ENCODE measurements around the gene ADAMTSL5.
A peak's percentile ranks its signal among the peaks of the same experiment; 100 is the strongest.

The ADAMTSL5 gene

DNA sequence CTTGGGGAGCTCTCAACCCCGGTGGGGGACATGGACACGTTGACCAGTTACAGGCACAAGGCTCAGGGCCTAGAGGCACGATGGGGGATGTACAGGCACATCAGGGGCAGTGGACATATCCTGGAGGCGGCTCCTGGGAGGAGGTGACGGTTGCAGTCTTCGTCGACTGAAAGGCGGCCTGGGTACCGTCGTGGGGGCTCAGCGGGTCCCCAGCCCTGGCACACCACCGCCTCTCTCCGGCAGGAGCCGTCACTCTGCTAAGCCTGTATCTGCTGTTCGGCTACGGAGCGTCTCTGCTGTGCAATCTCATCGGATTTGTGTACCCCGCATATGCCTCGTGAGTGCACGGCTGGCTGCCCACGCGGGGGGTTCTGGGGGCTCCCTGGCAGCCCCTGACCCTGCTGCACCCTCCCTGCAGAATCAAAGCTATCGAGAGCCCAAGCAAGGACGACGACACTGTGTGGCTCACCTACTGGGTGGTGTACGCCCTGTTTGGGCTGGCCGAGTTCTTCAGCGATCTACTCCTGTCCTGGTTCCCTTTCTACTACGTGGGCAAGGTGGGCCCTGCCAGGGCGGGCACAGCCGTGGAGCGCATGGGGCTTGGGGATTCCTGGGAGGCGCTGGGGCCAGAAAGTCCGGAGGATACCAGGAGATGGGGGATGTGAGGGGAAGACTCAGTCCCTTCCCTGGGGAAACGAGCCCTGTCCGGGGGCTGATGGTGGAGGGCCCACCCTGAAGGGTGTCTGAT is 17.6 kb downstream of the ADAMTSL5 start:
- DNase-seq, result no peak

DNA sequence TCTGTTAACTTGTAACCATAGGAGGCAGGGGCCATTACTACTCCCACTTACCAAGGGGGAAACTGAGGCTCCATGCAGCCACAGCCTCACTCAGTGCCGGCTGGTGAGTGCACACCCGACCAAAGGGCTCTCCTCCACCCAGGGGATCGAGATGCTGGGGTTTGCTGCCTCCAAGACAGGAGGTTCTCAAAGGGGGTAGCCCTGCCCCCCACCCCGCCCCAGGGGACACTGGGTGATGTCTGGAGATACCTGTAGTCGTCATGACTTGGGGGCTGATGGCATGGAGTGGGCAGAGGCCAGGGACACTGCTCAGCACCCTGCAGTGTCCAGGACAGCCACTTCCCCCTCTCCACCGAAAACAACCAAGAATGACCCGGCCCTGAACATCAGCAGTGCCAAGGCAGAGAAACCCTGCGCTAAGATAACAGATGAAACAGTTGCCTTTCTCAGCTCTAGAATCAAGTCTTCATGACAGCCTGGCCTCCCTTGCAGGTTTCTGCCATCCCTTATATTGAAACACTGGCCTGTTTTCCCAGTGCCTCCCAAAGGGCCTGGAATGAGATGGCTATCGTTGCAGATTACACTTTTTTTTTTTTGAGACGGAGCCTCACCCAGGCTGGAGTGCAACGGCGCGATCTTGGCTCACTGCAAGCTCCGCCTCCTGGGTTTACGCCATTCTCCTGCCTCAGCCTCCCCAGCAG is 18.6 kb downstream of the ADAMTSL5 start:
- no peak for DNase-seq

DNA sequence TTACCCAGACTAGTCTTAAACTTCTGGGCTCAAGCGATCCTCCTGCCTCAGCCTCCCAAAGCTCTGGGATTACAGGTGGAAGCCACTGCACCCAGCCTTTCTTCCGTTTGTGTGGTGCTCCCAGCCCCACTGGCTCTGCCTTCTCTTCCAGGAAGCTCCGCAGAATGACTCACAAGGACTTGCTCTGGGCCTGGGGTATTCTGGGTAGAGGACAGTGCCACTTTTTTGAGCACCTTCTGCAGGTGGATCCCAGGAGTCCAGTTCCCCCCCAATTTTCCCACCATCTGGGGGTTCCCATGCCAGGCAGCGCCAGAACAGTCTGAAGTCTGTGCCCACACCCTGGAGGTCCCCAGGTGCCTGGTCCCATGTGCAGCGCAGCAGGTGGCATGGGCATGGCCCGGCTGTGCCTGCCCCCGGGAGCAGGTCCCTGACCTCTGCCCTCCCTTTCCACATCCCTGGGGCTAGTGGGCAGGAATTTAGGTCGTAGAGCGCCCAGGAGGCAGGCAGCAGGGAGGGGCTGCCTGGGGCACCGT is 20.3 kb downstream of the ADAMTSL5 start:
- no peak for DNase-seq

DNA sequence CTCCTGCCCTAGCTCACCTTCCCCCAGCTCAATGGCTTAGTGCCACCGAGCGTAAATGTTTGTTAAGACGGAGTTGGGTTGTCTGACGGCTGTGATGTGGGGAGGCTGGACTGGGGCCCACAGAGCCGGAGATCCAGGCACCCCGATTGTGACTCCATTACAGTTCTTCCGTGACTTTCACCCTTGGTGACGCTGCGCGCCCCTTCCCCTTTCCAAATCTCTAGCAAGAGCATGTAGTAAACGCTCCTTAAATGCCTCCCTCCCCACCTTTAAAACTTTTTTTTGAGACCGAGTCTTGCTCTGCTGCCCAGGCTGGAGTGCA is 21.0 kb downstream of the ADAMTSL5 start:
- no peak for DNase-seq

DNA sequence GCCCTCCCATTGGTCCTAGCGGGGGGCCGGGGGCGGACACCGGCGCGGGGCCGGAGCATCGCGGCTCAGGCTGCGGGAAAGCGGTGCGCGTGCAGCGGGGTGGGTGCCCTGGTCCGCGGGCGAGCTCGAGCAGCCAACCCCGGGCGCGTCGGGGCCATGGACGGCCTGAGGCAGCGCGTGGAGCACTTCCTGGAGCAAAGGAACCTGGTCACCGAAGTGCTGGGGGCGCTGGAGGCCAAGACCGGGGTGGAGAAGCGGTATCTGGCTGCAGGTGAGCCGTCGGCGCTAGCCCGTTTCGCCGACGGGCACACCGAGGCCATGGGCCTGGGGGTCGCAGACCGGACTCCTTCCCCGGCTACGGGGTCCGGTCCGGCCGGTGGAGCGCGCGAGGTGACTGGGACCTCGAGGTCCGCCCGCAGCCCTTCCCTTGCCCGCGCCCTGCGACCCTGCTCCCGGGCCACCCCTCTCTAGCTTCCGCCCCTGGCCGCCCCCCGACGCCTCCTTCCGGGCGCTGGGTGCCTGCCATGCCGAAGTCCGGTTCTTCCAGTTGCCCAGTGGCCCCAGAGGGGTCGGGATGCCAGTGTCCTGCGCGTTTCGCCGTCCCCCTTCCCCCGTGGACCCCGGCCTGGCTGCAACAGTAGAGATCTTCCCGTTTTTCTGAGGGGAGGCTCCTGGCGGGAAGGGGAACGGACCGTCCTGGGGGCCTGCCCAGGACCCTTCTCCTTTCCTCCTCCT is 21.5 kb downstream of the ADAMTSL5 start, which contains the start of gene REEP6:
Gene REEP6 (plus strand): TSS at position 68 of the 735 bp plus-strand sequence. CDS start 89 bp downstream, at position 157.
- DNase-seq, result no peak

DNA sequence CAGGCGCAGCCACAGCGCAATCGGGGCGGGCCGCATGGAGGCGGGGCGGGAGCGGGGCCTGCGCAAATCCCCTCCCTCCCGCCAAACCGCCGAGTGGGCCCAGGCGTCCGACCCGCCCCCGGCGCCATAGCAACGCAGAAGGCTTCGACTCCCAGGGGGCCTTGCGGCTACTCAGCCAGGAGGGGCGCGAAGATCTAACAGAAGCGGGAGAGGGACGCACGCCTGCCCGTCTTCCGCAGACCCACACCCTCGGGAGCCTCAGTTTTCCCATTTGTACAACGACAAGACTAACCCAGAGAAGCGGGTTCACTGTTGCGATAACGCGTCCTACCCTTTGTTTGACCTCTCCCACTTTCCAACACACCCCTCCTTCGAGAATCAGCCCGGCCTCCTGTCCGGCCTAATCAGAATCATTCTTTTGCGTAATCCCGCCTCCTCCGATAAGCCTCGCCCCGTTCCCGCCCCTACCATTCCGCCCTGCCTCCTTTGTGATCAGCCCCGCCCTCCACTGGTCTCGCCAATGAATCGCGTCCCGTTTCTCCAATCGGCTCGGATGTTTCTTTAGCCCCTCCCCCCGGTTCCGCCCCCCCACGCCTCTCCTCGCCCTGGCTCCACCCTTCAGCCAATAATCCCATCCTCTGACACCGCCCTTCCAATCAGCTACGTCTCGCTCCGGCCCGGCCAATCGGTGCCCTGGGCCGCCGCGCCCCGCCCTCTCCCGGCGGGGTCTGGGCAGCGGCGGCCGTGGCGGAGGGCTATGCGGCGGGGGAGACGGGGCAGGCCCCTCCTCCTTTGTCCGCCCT is 22.3 kb downstream of the ADAMTSL5 start, which contains the start of gene PCSK4:
Gene PCSK4 (minus strand): TSS at position 40 of the 803 bp plus-strand sequence. CDS start 4 bp downstream, at position 36.
- peak; percentile 97 for DNase-seq

DNA sequence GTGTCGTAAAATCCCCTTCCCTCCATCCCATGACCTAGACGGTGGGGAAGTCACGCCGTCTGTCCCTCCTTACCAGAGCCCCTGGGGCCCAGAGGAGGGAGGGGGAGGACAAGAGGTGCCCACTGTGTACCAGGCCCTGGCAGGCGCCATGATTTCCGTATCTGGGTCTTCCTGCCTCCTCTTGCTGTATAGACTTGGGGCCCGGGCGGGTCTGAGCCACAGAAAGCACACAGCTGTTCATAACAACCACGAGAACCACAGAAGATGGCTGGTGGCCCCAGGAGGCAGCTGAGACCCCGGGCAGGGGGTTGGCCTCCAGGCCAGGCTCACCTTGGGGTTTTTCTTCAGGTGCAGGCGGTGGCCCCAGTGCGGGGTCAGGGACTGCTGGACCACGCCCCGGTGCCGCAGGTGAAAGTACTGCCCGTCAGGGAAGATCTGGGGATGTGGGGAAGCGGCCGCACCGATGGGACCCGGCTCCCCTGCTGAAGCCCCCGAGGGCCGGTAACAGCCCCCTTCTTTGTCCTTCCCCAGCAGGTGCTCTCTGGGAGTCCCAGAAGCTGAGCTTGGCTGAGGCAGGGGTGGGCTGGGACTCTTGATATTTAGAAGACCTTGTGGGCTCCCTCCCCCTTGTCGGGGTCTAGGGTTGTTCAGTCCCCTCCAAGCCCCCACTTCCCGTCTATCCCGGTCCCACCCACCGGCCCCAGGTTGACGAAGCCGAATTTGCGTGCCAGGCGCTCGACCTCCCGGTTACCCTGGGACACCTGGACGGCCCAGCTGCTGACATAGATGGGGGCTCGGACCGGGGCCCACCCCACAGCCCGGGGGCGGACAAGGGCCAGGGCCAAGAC is 23.1 kb downstream of the ADAMTSL5 start:
- no peak for DNase-seq

DNA sequence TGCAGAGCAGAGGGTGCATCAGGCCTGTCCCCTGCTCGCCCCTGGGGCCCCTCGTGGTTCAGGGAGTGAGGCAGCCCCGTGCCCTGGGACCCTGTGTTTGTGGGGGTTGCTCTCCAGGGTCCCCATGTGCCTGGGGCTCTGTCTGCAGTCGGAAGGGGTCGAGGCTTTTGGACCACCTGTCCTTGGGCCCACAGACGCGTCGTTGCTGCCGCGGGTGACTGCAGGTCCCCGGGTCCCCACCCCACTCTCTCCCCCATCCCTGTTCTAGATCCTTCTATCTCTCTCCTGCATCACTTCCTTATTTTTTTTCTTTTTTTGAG is 24.6 kb downstream of the ADAMTSL5 start:
- no peak for DNase-seq

DNA sequence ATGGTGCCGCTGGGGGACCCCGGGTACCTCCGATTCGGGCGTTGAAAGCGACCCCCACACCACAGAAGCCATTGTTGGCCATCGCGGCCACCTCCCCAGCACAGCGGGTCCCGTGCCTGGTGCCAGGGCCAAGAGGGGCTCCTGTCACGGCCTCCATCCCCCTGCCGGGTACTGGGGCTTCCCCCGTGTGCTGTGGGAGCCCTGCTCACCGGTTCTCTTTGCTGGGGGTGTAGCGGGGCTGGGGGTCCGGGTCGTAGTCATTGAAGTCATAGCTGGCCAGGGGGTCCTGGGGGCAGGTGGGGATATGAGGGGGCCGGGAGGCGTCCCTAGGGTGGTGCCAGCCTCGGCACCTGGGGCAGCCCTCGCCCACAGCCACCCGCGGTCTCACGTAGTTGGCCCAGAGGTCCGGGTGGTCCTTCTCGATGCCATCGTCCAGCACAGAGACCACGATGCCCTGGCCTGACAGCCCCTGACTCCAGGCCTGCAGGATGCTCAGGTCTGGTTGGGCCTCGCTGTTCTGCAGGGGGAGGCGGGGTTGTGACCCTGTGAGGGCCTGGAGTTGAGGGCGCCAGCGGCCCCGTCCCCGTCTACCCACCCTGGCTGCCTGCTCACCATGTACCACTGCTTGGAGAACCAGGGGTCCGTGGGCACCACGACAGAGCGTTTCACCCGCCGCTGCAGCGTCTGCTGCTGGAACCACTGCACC is 25.1 kb downstream of the ADAMTSL5 start:
- DNase-seq, result no peak

DNA sequence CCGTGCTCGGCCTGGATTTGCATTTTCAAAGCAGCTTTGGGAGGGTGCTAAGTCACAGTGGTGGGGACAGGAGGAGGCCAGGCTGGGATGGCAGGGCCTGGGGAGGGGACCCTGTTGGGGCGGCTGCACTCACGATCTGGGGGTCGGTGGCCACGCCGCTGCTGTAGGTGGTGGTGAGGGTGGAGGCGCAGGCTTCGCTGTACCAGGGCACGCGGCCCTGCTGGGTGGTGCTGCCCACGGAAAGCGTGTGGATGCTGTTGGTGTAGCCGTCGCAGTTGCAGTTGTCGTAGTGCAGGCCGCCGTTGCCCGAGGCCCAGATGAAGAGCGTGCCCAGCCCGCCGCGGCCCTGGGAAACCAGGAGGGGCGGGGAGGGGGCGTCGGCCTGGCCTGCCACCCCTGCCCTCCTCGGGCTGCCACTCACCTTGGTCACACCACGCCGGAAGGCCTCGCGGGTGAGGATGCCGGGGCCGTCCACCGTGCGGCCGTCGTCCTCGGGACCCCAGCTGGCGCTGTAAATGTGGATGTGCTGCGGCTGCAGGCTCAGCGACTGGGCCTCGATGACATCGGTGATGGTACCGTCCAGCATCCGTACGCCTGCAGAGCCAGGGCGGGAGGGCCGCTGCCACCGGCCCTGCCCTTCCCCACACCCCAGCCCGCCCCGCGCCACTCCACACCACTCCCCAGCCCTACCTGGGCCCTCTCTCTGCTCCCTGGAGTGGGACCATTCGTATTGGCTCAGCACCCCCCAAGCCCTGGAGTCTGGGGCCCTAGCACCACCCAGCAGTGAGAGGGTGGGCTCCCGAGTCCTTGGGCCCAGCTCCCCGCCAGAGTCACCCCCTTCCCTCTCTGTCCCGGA is 25.9 kb downstream of the ADAMTSL5 start:
- DNase-seq, result no peak

DNA sequence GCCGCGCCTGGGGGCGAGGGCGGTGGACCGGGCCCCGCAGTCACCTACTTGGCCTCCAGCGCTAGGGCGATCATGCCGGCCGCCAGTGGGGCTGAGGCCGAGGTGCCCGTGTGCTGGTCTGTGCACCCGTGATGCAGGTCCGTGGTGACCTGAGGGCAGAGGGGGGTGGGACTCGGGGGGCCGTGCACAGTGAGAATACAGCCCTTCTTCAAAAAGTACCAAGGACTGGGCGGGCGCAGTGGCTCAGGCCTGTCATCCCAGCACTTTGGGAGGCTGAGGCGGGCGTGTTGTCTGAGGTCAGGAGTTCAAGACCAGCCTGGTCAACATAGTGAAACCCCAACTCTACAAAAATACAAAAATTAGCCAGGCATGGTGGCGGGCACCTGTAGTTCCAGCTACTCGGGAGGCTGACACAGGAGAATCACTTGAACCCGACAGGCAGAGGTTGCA is 28.8 kb downstream of the ADAMTSL5 start:
- no peak for DNase-seq

DNA sequence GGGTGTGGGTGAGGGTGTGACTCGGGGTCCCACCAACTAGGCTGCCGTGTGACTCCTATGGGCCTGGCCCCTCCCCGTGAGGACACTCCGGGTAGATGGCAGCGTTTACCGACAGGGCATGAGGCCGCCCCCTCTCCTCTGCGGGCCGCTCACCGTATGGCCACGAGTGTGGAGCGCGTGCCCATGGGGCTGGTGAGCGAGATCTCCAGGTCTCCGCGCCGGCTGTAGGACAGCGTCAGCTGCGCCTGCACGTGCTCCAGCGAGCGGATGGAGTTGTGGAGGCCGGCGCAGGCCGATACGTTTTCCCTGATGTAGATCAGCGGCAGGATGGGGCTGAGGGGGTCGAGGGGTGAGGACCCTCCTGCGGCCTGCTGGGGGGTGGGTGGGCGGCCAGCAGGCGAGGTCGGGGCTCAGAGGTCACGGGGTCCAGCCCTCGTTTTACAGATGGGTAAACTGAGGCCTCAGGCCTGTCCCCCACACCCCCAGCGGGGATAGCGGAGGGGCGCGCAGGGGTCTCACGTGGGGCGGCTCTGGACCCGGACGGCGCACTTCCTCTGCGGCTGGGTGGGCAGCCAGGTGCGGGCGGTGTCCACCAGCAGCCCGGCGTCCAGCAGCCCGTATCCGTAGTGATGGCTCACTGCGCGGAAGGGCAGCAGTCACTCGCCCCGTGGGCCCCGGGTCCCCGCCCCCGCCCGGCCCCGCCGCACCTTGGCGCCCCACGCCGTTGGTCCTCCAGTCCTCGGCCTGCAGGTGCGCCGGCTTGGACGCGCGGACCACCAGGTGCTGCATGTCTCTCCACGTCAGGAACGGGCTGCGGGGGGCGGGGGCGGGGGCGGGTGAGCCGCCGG is 29.5 kb downstream of the ADAMTSL5 start:
- no peak for DNase-seq

DNA sequence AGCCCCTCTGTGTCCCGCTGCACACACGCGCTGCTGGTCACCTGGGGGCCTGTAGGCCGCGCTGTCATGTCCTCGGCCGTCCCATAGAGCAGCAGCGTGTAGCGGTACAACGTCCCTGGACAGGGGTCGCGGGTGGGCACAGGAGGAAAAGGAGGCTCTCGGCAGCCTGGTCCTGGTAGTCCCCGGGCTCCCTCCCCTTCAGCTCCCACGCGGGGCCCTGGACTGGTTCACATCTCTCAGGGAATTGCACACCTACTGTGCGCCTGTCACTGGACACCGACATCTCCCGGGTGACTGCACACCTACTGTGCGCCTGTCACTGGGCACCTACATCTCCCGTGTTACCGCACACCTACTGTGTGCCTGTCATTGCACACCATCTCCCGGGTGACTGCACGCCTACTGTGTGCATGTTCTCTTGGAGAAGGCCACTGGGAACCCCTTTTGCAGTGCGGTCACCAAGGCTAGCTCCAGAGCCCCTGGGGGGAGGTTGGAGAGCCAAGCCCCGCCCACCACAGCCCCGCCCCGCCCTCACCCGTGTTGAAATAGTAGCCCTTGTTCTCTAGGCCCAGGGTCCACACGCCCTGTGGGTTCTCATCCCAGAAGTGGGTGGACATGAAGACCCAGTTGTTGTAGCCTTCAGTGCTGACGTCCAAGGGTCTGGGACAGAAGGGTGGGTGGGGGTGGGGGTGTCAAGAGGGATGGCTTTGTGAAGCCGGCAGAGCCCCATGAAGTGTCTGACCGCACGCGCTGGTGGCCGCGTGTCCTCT is 30.3 kb downstream of the ADAMTSL5 start:
- no peak for DNase-seq

DNA sequence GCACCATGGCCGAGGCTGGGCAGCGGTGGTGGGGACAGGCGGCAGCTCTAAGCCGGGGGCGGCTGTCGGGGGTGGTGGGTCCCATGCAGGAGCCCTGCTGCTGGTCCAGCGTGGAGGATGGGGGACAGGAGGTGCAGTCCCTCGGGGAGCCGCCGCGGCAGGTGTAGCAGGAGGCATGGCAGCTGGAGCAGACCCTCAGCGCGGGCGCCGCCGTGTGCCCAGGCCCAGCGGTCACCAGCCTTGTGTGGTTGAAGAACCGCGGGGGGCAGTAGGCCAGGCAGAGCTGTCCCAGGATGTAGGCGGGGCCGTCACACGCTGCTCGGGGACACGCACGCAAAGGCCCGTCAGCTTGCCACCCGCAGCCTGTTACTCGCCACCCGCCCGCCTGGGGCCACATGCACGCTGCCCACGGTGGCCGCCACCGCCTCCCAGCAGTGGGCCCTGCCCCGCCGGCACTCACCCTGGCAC is 30.9 kb downstream of the ADAMTSL5 start:
- DNase-seq, result no peak

DNA sequence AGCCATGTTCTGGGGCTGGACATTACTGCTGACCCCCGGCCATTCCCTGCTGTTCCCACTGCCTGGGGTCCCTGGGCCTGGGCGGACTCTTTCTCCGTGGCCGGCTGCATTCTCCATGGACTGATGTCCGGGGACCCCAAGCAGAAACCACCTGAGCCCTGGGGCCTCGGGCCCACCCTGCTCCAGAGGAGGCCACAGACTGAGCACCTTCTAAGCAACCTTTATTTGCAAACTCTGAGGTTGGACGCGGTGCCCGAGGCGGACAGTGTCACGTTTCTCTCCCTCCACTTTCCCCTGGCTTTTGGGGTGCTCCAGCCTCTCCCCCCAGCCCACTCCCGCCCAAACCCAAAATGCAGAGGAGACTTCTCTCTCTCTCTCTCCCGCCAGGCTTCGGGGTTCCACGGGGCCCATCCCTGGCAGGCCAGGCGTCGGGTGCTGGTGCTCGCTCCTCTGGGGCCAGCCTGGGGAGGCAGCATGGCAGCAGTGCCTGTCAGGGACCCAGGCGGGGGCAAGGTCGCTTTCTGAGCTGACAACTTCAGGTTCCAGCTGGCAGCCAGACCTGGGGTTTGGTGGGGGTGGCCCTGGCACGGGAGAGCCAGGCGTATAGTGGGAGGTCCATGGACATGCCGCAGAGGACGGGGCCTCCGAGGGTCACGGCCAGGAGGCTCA is 31.5 kb downstream of the ADAMTSL5 start:
- no peak for DNase-seq

DNA sequence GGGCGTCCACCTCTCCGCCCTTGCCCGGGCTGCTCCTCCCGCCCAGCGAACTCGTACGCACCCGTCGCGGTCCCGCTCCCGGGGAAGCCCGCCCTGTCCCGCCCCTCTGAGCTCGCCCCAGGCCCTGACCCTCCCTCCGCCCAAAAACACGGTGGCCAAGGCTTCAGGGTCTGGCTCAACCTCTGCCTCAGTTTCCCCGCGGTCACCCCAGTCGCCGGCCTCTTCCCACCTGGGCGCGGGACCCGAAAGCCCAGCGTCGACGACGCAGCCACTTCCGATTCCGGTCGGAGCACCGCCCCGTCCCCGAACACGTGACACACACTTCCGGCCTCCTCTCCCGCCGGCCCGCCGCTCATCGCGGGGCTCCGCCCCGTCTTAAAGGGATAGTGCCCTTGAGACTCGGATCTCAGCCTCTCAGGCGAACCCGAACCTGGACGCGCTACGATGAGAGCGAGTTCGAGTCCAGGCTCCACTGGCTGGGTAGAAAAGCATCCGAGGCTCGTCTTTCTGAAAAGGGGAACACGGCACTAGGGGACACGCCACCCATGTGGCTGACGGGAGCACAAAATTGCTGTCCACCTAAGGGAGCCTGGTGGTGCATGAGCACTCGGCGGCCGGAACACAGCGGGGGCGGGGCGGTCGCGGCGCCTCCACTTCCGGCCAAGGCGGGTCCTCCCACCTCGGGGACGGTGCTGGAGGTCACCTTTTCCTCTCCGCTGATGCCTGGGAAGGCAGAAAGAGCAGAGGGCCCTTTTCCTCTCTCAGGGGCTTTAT is 33.7 kb downstream of the ADAMTSL5 start, which contains the start of gene C19orf25:
Gene C19orf25 (minus strand): TSS at position 282 of the 774 bp plus-strand sequence. CDS start 312 bp downstream, outside the sequence.
- DNase-seq, result peak; percentile 91
